AG10803 (cell line): ENCODE measurements around the gene RSU1.

Source experiments
- DNase-seq: peaks from one replicate; pipeline ENCODE4 v3.0.0; 2010; ENCODE audit warnings: low read depth
- H3K4me3 ChIP-seq: 2 replicates; pipeline ENCODE4 v1.5.1; 2011; ENCODE audit warnings: mild to moderate bottlenecking, low read length, control low read depth
- CTCF ChIP-seq: conservative IDR thresholded peaks from 2 replicates; pipeline ENCODE4 v1.5.1; 2011; ENCODE audit warnings: mild to moderate bottlenecking, low read length, control low read depth, inconsistent platforms

The RSU1 gene

GRCh38 chr10:16777473-16778370 is 39.5 kb downstream of the RSU1 start:
- peak; percentile 46 for DNase-seq
- TF ChIP-seq CTCF: peak; percentile 67

GRCh38 chr10:16776896-16777295 is 40.3 kb downstream of the RSU1 start:
- TF ChIP-seq CTCF: no peak
- DNase-seq: peak; percentile 6
- no peak overlapping the region for H3K4me3 ChIP-seq

More at GRCh38 chr10:16777473-16778370, 39.5 kb downstream of the RSU1 start:
- no peak overlapping the region for H3K4me3 ChIP-seq

GRCh38 chr10:16773334-16773733 is 43.9 kb downstream of the RSU1 start:
- no peak for DNase-seq
- TF ChIP-seq CTCF: no peak
- no peak overlapping the region for H3K4me3 ChIP-seq

GRCh38 chr10:16770670-16771069 is 46.6 kb downstream of the RSU1 start:
- H3K4me3 ChIP-seq: no peak overlapping the region
- no peak for TF ChIP-seq CTCF
- no peak for DNase-seq

GRCh38 chr10:16770141-16770540 is 47.1 kb downstream of the RSU1 start:
- no peak for DNase-seq
- TF ChIP-seq CTCF: no peak

GRCh38 chr10:16769331-16769730 is 47.9 kb downstream of the RSU1 start:
- no peak for TF ChIP-seq CTCF
- H3K4me3 ChIP-seq: no peak overlapping the region
- peak; percentile 43 for DNase-seq

More at GRCh38 chr10:16770141-16770540, 47.1 kb downstream of the RSU1 start:
- H3K4me3 ChIP-seq: no peak overlapping the region

GRCh38 chr10:16768702-16769101 is 48.5 kb downstream of the RSU1 start:
- H3K4me3 ChIP-seq: no peak overlapping the region

More at GRCh38 chr10:16768702-16769101, 48.5 kb downstream of the RSU1 start:
- no peak for TF ChIP-seq CTCF
- DNase-seq: no peak
